ENCODE data around the gene DDX39A. TPM values are rescaled to one million over a fixed set of nuclear protein-coding genes. Genes with fewer than 3 reads are reported as not detected.

Gene DDX39A
- total RNA-seq, 4 donors from 2014 or later: 66.4 to 286 (median 163) TPM

GRCh38 chr19:14395262-14395661 lies 23.9 kb downstream of the DDX39A start:
- H3K4me1 ChIP-seq: no peaks in the 10 kb centered on the region
- DNase-seq: no peak
- no peaks in the 10 kb centered on the region for H3K9me3 ChIP-seq
- TF ChIP-seq POLR2AphosphoS5 (IDR thresholded peaks at IDR 0.05): no peak
- no peak for TF ChIP-seq POLR2A (IDR thresholded peaks at IDR 0.05)
- no peak for TF ChIP-seq CTCF (IDR thresholded peaks at IDR 0.05)
- TF ChIP-seq EP300 (IDR thresholded peaks at IDR 0.05; ENCODE audit: low read depth): no peak
- intact Hi-C loops (cut with DNase I; ENCODE audit: low total_unique reads) (no loop called here), in situ Hi-C loops (cut with MboI; ENCODE audit: low pct_ligation_motif_present in 1 of 4, low pct_unique_long_range_greater_than_20kb in 1 of 4, low sequenced_read_pairs in 3 of 4) (loop anchor here in 2 of 4 donors (5.0 to 10.0 kb wide), 2 partner anchors 370 to 372 kb away; no protein-coding TSS in a partner anchor)
- no peak overlapping the region for H3K27ac ChIP-seq
- peaks cover 0 to 56% (median 17%) of the 10 kb centered on the region in 4 donors for H3K36me3 ChIP-seq
- H3K4me3 ChIP-seq: no peak overlapping the region
- H3K27me3 ChIP-seq: no peaks in the 10 kb centered on the region
- 88 to 93% methylated on average over 6 to 9 of the region's 9 CpGs for WGBS, 2 donors (ENCODE audit: low coverage in 1 of 2)

GRCh38 chr19:14394167-14394566 lies 25.0 kb downstream of the DDX39A start:
- H3K27me3 ChIP-seq: no peaks in the 10 kb centered on the region
- TF ChIP-seq POLR2AphosphoS5 (IDR thresholded peaks at IDR 0.05) (no peak), EP300 (IDR thresholded peaks at IDR 0.05; ENCODE audit: low read depth) (no peak), POLR2A (IDR thresholded peaks at IDR 0.05) (no peak), CTCF (IDR thresholded peaks at IDR 0.05) (no peak)
- WGBS, 2 donors (ENCODE audit: low coverage in 1 of 2): 88 to 91% methylated on average over 5 to 6 of the region's 9 CpGs
- no peak overlapping the region for H3K27ac ChIP-seq
- in situ Hi-C loops (cut with MboI; ENCODE audit: low pct_ligation_motif_present in 1 of 4, low pct_unique_long_range_greater_than_20kb in 1 of 4, low sequenced_read_pairs in 3 of 4) (loop anchor here in 1 of 4 donors (10.0 kb wide), 1 partner anchor 371 kb away; no protein-coding TSS in a partner anchor), intact Hi-C loops (cut with DNase I; ENCODE audit: low total_unique reads) (no loop called here)
- no peak for DNase-seq
- no peaks in the 10 kb centered on the region for H3K9me3 ChIP-seq
- H3K36me3 ChIP-seq: peaks cover 0 to 56% (median 16%) of the 10 kb centered on the region in 4 donors
- H3K4me3 ChIP-seq: no peak overlapping the region
- H3K4me1 ChIP-seq: no peaks in the 10 kb centered on the region

GRCh38 chr19:14393329-14393728 lies 25.8 kb downstream of the DDX39A start:
- intact Hi-C loops (cut with DNase I; ENCODE audit: low total_unique reads): no loop called here

More at GRCh38 chr19:14393329-14393728, 25.8 kb downstream of the DDX39A start:
- H3K9me3 ChIP-seq: no peaks in the 10 kb centered on the region
- TF ChIP-seq CTCF (IDR thresholded peaks at IDR 0.05) (no peak), POLR2A (IDR thresholded peaks at IDR 0.05) (no peak), EP300 (IDR thresholded peaks at IDR 0.05; ENCODE audit: low read depth) (no peak), POLR2AphosphoS5 (IDR thresholded peaks at IDR 0.05) (no peak)
- no peaks in the 10 kb centered on the region for H3K4me1 ChIP-seq
- no peaks in the 10 kb centered on the region for H3K27me3 ChIP-seq
- 20 to 70% methylated on average over 1 to 5 of the region's 5 CpGs for WGBS, 2 donors (ENCODE audit: low coverage in 1 of 2)
- peaks cover 0 to 53% (median 16%) of the 10 kb centered on the region in 4 donors for H3K36me3 ChIP-seq
- DNase-seq: no peak
- in situ Hi-C loops (cut with MboI; ENCODE audit: low pct_ligation_motif_present in 1 of 4, low pct_unique_long_range_greater_than_20kb in 1 of 4, low sequenced_read_pairs in 3 of 4): loop anchor here in 1 of 4 donors (10.0 kb wide), 1 partner anchor 371 kb away; no protein-coding TSS in a partner anchor
- no peak overlapping the region for H3K4me3 ChIP-seq
- no peak overlapping the region for H3K27ac ChIP-seq
